Measurements from ENCODE around the gene AP5B1. TPM values are rescaled to one million over a fixed set of nuclear protein-coding genes. Genes with fewer than 3 reads are reported as not detected.

AP5B1 gene
- total RNA-seq, 1 donor = 18.1 TPM

DNA sequence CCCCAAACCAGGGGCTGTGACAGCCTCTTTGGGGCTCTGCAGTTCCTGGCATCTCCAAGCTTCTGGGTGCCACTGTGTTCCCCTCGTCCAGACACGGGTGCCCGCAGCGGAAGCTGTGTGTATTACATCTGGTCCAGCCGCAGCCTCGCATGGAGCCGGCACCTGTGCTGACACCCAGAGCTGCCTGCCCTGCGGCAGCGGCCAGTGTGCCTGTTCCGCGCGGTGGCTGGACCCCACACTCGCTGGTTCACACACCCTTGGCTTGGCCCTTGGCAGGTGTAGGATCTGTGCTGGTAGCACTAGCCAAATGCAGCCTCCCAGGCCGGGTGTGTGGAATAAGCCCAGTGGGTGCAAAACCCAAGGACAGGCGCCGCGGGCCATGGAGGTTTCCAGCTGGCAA, 35.7 kb downstream of the AP5B1 start:
- H3K27me3 ChIP-seq (ENCODE audit: insufficient read depth, low read length) = peaks cover 13% of the 10 kb centered on the region
- TF ChIP-seq, protein P1, sequence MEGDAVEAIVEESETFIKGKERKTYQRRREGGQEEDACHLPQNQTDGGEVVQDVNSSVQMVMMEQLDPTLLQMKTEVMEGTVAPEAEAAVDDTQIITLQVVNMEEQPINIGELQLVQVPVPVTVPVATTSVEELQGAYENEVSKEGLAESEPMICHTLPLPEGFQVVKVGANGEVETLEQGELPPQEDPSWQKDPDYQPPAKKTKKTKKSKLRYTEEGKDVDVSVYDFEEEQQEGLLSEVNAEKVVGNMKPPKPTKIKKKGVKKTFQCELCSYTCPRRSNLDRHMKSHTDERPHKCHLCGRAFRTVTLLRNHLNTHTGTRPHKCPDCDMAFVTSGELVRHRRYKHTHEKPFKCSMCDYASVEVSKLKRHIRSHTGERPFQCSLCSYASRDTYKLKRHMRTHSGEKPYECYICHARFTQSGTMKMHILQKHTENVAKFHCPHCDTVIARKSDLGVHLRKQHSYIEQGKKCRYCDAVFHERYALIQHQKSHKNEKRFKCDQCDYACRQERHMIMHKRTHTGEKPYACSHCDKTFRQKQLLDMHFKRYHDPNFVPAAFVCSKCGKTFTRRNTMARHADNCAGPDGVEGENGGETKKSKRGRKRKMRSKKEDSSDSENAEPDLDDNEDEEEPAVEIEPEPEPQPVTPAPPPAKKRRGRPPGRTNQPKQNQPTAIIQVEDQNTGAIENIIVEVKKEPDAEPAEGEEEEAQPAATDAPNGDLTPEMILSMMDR (IDR thresholded peaks at IDR 0.05; ENCODE audit: extremely low read depth, low read depth, low read length) = no peak
- no peaks in the 10 kb centered on the region for H4K20me1 ChIP-seq (ENCODE audit: insufficient read depth, low read length)
- H3K4me1 ChIP-seq (ENCODE audit: insufficient read depth, low read length) = no peaks in the 10 kb centered on the region
- no peaks in the 10 kb centered on the region for H3K36me3 ChIP-seq (ENCODE audit: insufficient read depth, low read length)
- H2AFZ ChIP-seq (ENCODE audit: low read length) = no peak overlapping the region
- no peak overlapping the region for H3K4me2 ChIP-seq (ENCODE audit: insufficient read depth, low read length)
- H3K4me3 ChIP-seq (ENCODE audit: insufficient read depth, low read length) = no peak overlapping the region
- no peaks in the 10 kb centered on the region for H3K79me2 ChIP-seq (ENCODE audit: insufficient read depth, low read length)
- DNase-seq (ENCODE audit: insufficient read length, low spot score, missing footprints) = no peak
- no peak overlapping the region for H3K27ac ChIP-seq (ENCODE audit: low read depth, low read length)
- H3K9me3 ChIP-seq (ENCODE audit: low read depth, low read length) = no peaks in the 10 kb centered on the region

DNA sequence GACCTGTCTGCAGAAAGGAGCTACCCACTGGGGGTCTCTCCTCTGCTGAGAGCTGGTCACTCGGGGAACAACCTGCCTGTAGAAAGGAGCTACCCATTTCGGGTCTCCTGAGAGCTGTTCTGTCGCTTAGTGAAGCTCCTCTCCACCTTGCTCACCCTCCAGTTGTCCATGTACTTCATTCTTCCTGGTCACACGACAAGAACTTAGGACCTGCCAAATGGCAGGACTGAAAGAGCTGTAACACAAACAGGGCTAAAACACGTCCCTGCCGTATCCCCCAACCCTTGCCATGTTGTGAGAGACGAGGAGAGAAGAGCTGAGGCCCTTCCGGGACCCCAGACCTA, 36.1 kb downstream of the AP5B1 start:
- no peak for DNase-seq (ENCODE audit: insufficient read length, low spot score, missing footprints)
- H3K9me3 ChIP-seq (ENCODE audit: low read depth, low read length) = no peaks in the 10 kb centered on the region
- H3K4me3 ChIP-seq (ENCODE audit: insufficient read depth, low read length) = no peak overlapping the region
- H3K27ac ChIP-seq (ENCODE audit: low read depth, low read length) = no peak overlapping the region
- TF ChIP-seq, protein P1 (IDR thresholded peaks at IDR 0.05; ENCODE audit: extremely low read depth, low read depth, low read length) = no peak
- H3K4me1 ChIP-seq (ENCODE audit: insufficient read depth, low read length) = no peaks in the 10 kb centered on the region
- no peaks in the 10 kb centered on the region for H4K20me1 ChIP-seq (ENCODE audit: insufficient read depth, low read length)
- no peak overlapping the region for H3K4me2 ChIP-seq (ENCODE audit: insufficient read depth, low read length)
- no peak overlapping the region for H2AFZ ChIP-seq (ENCODE audit: low read length)
- no peaks in the 10 kb centered on the region for H3K79me2 ChIP-seq (ENCODE audit: insufficient read depth, low read length)
- H3K36me3 ChIP-seq (ENCODE audit: insufficient read depth, low read length) = no peaks in the 10 kb centered on the region
- H3K27me3 ChIP-seq (ENCODE audit: insufficient read depth, low read length) = peaks cover 9% of the 10 kb centered on the region

DNA sequence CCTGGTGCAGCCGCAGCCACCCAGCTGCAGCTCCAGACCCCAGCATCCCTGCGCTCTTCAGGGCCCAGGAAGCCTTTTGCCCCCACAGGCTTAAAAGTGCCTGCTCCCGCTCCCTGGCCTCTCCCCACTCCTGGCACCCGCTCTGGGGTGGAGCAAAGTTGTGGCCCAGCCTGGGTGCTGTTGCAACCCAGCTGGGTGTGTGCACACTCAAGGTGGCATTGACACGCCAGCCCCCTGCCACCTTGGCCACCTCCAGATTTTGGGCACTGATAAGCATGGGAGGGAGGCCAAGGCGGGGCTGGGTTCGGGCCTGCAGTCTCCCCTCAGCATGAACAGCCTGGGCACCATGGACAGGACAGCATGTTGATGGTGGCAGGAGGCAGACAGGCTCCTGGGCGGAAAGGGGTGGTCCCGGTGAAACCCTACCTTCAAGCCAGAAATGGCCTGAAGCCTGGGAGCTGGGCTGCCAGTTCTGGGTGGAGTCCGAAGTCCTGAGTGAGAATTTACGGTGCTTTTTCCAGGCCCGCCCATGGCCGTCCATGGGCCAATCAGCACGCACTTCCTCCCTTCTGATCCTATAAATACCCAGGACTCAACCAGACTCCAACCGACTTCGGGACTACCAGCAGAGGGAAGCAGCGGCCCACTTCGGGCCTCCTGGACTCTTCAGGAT, 36.6 kb downstream of the AP5B1 start:
- Histone ChIP-seq H3K36me3 (ENCODE audit: insufficient read depth, low read length) (no peaks in the 10 kb centered on the region), H3K4me2 (ENCODE audit: insufficient read depth, low read length) (no peak overlapping the region), H3K27ac (ENCODE audit: low read depth, low read length) (no peak overlapping the region), H3K4me1 (ENCODE audit: insufficient read depth, low read length) (no peaks in the 10 kb centered on the region), H3K27me3 (ENCODE audit: insufficient read depth, low read length) (peaks cover 4% of the 10 kb centered on the region), H2AFZ (ENCODE audit: low read length) (no peak overlapping the region), H4K20me1 (ENCODE audit: insufficient read depth, low read length) (no peaks in the 10 kb centered on the region), H3K79me2 (ENCODE audit: insufficient read depth, low read length) (no peaks in the 10 kb centered on the region), H3K9me3 (ENCODE audit: low read depth, low read length) (no peaks in the 10 kb centered on the region), H3K4me3 (ENCODE audit: insufficient read depth, low read length) (no peak overlapping the region)
- DNase-seq (ENCODE audit: insufficient read length, low spot score, missing footprints) = no peak
- TF ChIP-seq, protein P1 (IDR thresholded peaks at IDR 0.05; ENCODE audit: extremely low read depth, low read depth, low read length) = peak; percentile 61

DNA sequence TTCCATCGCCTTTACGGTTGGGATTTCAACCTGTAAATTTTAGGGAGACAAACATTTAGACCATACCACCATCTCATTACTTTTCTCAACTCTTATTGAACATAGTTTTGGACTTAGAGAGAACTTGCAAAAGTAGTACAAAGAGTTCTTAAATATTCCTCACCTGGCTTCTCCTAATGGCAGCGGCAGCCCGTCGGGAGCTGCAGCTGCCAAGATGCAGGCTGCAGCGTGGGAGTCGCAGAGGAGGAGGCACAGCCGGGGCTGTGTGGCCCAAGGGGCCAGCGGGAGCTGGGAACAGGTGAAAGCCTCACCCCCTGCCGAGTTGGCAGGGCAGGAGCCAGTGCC, 37.1 kb downstream of the AP5B1 start:
- Histone ChIP-seq H3K27ac (ENCODE audit: low read depth, low read length) (no peak overlapping the region), H4K20me1 (ENCODE audit: insufficient read depth, low read length) (no peaks in the 10 kb centered on the region), H3K9me3 (ENCODE audit: low read depth, low read length) (no peaks in the 10 kb centered on the region), H3K36me3 (ENCODE audit: insufficient read depth, low read length) (no peaks in the 10 kb centered on the region), H3K27me3 (ENCODE audit: insufficient read depth, low read length) (peaks cover 1% of the 10 kb centered on the region), H3K4me1 (ENCODE audit: insufficient read depth, low read length) (no peaks in the 10 kb centered on the region), H3K4me3 (ENCODE audit: insufficient read depth, low read length) (no peak overlapping the region), H3K4me2 (ENCODE audit: insufficient read depth, low read length) (no peak overlapping the region), H3K79me2 (ENCODE audit: insufficient read depth, low read length) (no peaks in the 10 kb centered on the region), H2AFZ (ENCODE audit: low read length) (no peak overlapping the region)
- DNase-seq (ENCODE audit: insufficient read length, low spot score, missing footprints) = no peak
- TF ChIP-seq, protein P1 (IDR thresholded peaks at IDR 0.05; ENCODE audit: extremely low read depth, low read depth, low read length) = no peak

All from osteoblast (primary cell).